A549 (cell line): ENCODE data around the gene CD55. TPM values are rescaled to one million over a fixed set of nuclear protein-coding genes. Genes with fewer than 3 reads are reported as not detected.

Experiments
- ATAC-seq, 2 experiments: fragments of 200-7000 bp in 1 of 2; fragments of >200 bp in 1 of 2; cut with Nextera tagmentation in 1 of 2; cut with Tn5 transposase in 1 of 2; 3 replicates each; pipeline versions ENCODE4 v1.8.0 to v1.9.1; 2018 to 2020; ENCODE audit warnings: mild to moderate bottlenecking in 1 of 2, moderate library complexity in 1 of 2
- CTCF ChIA-PET: fragments of 300-600 bp; sonication (Branson Sonifier 250); formaldehyde crosslinking; extraction: SDS; loops from one replicate; lab custom pipeline; 2021; ENCODE audit warnings: antibody characterized with exemption, inconsistent platforms; lab: Yijun Ruan, JAX
- POLR2A ChIA-PET: fragments of 350-600 bp; formaldehyde crosslinking; extraction: SDS; loops from one replicate; lab custom pipeline; 2021; ENCODE audit warnings: antibody characterized with exemption, inconsistent platforms; lab: Yijun Ruan, JAX
- DNase-seq, 2 experiments: peaks; one replicate each; pipeline versions ENCODE4 v3.0.0 to v3.0.0-alpha.2; 2011 to 2016; ENCODE audit warnings: low read depth in 1 of 2, low spot score in 1 of 2
- FAIRE-seq: peaks from 2 replicates; lab custom pipeline; 2011; peaks lifted over from hg19 to GRCh38; lab: Jason Lieb, UNC
- H3K27ac ChIP-seq, 2 experiments: fragments of >200 bp; sonication (Bioruptor Twin); formaldehyde crosslinking; 3 replicates each; pipeline ENCODE4 v1.5.1; 2016 to 2017
- H3K4me1 ChIP-seq: fragments of >200 bp; sonication (Bioruptor Twin); formaldehyde crosslinking; 3 replicates; pipeline ENCODE4 v1.6.1; 2016
- H3K4me2 ChIP-seq: fragments of >200 bp; sonication (Bioruptor Twin); formaldehyde crosslinking; 3 replicates; pipeline ENCODE4 v1.6.1; 2016
- H3K4me3 ChIP-seq: fragments of >200 bp; sonication (Bioruptor Twin); formaldehyde crosslinking; 3 replicates; pipeline ENCODE4 v1.5.1; 2016
- H3K9me3 ChIP-seq: fragments of >200 bp; sonication (Bioruptor Twin); formaldehyde crosslinking; 3 replicates; pipeline ENCODE4 v1.6.1; 2016
- ATOH8 ChIP-seq: fragments of 250-450 bp; sonication (Bioruptor Pico); IDR thresholded peaks from 2 replicates; pipeline ENCODE4 v1.5.0; 2020; ENCODE audit warnings: low read depth, mild to moderate bottlenecking, moderate library complexity
- BCL3 ChIP-seq: fragments of >200 bp; sonication (Bioruptor Twin); formaldehyde crosslinking; IDR thresholded peaks from 3 replicates; pipeline ENCODE4 v1.6.1; 2016
- CBX2 ChIP-seq: fragments of 200-600 bp; sonication (generic); IDR thresholded peaks from 2 replicates; pipeline ENCODE4 v1.6.1; 2016; ENCODE audit warnings: low read depth, mild to moderate bottlenecking, borderline replicate concordance
- ELK1 ChIP-seq: fragments of 150-350 bp; IDR thresholded peaks from 2 replicates; pipeline ENCODE4 v1.6.1; 2014; ENCODE audit warnings: low read depth, mild to moderate bottlenecking, low read length
- EP300 ChIP-seq, 2 experiments: fragments of >200 bp; sonication (Bioruptor Twin); formaldehyde crosslinking; IDR thresholded peaks; 2 replicates in 1 of 2; 3 replicates in 1 of 2; pipeline ENCODE4 v1.6.1; 2016 to 2017
- HES2 ChIP-seq: fragments of >200 bp; sonication (Bioruptor Twin); formaldehyde crosslinking; IDR thresholded peaks from 2 replicates; pipeline ENCODE4 v1.6.1; 2016
- HEYL ChIP-seq: fragments of 250-450 bp; sonication (Bioruptor Pico); IDR thresholded peaks from 2 replicates; pipeline ENCODE4 v1.8.0; 2021; ENCODE audit warnings: mild to moderate bottlenecking, moderate library complexity
- HOXA7 ChIP-seq: fragments of 250-450 bp; sonication (Bioruptor Pico); IDR thresholded peaks from 2 replicates; pipeline ENCODE4 v1.5.0; 2020; ENCODE audit warnings: mild to moderate bottlenecking, moderate library complexity
- HOXB13 ChIP-seq: fragments of 250-450 bp; sonication (Bioruptor Pico); IDR thresholded peaks from 2 replicates; pipeline ENCODE4 v1.5.0; 2020; ENCODE audit warnings: low read depth, mild to moderate bottlenecking, moderate library complexity
- KDM1A ChIP-seq: fragments of 200-600 bp; sonication (generic); IDR thresholded peaks from 2 replicates; pipeline ENCODE4 v1.6.1; 2016; ENCODE audit warnings: low read depth, mild to moderate bottlenecking
- NFE2L2 ChIP-seq: fragments of 150-350 bp; conservative IDR thresholded peaks from 2 replicates; pipeline ENCODE4 v1.6.1; 2014; ENCODE audit warnings: low read length
- POLR2A ChIP-seq: IDR thresholded peaks from 2 replicates; pipeline ENCODE4 v1.6.1; 2012; ENCODE audit warnings: mild to moderate bottlenecking, low read length
- RARB ChIP-seq: fragments of 250-450 bp; sonication (Bioruptor Pico); IDR thresholded peaks from 2 replicates; pipeline ENCODE4 v1.8.0; 2021; ENCODE audit warnings: mild to moderate bottlenecking, moderate library complexity
- RCOR1 ChIP-seq: fragments of 150-350 bp; IDR thresholded peaks from 2 replicates; pipeline ENCODE4 v1.6.1; 2014; ENCODE audit warnings: antibody characterized with exemption, low read length, low read depth
- RFX5 ChIP-seq: fragments of 450-650 bp; IDR thresholded peaks from 2 replicates; pipeline ENCODE4 v1.7.1; 2014; ENCODE audit warnings: antibody characterized with exemption, mild to moderate bottlenecking, moderate library complexity
- SREBF2 ChIP-seq: fragments of 450-650 bp; IDR thresholded peaks from 2 replicates; pipeline ENCODE4 v1.6.1; 2014; ENCODE audit warnings: mild to moderate bottlenecking, moderate library complexity
- TP53 ChIP-seq: fragments of 250-450 bp; sonication (Bioruptor Pico); IDR thresholded peaks from 2 replicates; pipeline ENCODE4 v1.5.0; 2021; ENCODE audit warnings: mild to moderate bottlenecking, moderate library complexity
- USF2 ChIP-seq: fragments of 450-650 bp; IDR thresholded peaks from 2 replicates; pipeline ENCODE4 v1.6.1; 2014; ENCODE audit warnings: antibody characterized with exemption
- ZC3H11A ChIP-seq: fragments of 450-650 bp; IDR thresholded peaks from 2 replicates; pipeline ENCODE4 v1.6.1; 2014; ENCODE audit warnings: antibody characterized with exemption, mild to moderate bottlenecking
- ZFP36 ChIP-seq: fragments of 450-650 bp; IDR thresholded peaks from 2 replicates; pipeline ENCODE4 v1.6.1; 2014; ENCODE audit warnings: borderline replicate concordance; ENCODE audit not compliant: partially characterized antibody
- ZSCAN20 ChIP-seq: fragments of 250-450 bp; sonication (Bioruptor Pico); IDR thresholded peaks from 2 replicates; pipeline ENCODE4 v1.8.0; 2022; ENCODE audit warnings: mild to moderate bottlenecking, moderate library complexity
- whole genome bisulfite sequencing: methylation state at CpG from one replicate; pipeline ENCODE4 v1.1.6; 2017; ENCODE audit errors: missing lambda C conversion rate; 5-methylcytosine and 5-hydroxymethylcytosine counted together
- polyA plus RNA-seq, 4 experiments: library from polyadenylated mRNA; depleted of rRNA in 3 of 4; stranded (reverse); fragments of >200 nt; fragmentation: RNase III in 1 of 4; extraction: RNeasy Plus Mini Kit Qiagen cat#74134 plus additional on column Dnase treatment in 1 of 4; gene quantifications; 2 replicates in 3 of 4; 3 replicates in 1 of 4; pipeline ENCODE4 v1.2.3, GENCODE V29; 2011 to 2017

Gene CD55
- polyA plus RNA-seq, 2 of the 4 experiments (the other 2 are of a cell fraction): 37.0 to 173 TPM

GRCh38 chr1:207344221-207344620 lies 22.7 kb downstream of the CD55 start:
- no peak for TF ChIP-seq SREBF2
- no peak for TF ChIP-seq ELK1
- no peak for TF ChIP-seq BCL3
- TF ChIP-seq HOXA7: no peak
- no peak for TF ChIP-seq RFX5
- no peak for TF ChIP-seq ZFP36
- TF ChIP-seq CBX2: no peak
- no peak for TF ChIP-seq HOXB13
- no peak for TF ChIP-seq RARB (CRISPR knock-in tag)
- TF ChIP-seq HEYL (CRISPR knock-in tag): no peak
- TF ChIP-seq USF2: no peak
- TF ChIP-seq NFE2L2: no peak
- Histone ChIP-seq H3K4me1 (no peaks in the 10 kb centered on the region), H3K4me3 (no peak overlapping the region), H3K9me3 (no peaks in the 10 kb centered on the region), H3K27ac (no peak overlapping the region), H3K4me2 (no peak overlapping the region)
- no peak for FAIRE-seq
- WGBS: 94% methylated on average over 2 of the region's 2 CpGs
- ChIA-PET CTCF (no interaction called here), POLR2A (no interaction called here)
- no peak for DNase-seq
- ATAC-seq: no peak

GRCh38 chr1:207345644-207346477 lies 24.4 kb downstream of the CD55 start:
- Histone ChIP-seq H3K9me3 (no peaks in the 10 kb centered on the region), H3K27ac (no peak overlapping the region), H3K4me2 (no peak overlapping the region), H3K4me3 (no peak overlapping the region), H3K4me1 (no peaks in the 10 kb centered on the region)
- FAIRE-seq (no peak), DNase-seq (no peak), ATAC-seq (peak; percentile 21 to 52; a peak in 3 of 6 replicates)
- WGBS: 75% methylated on average over 7 of the region's 7 CpGs
- CTCF ChIA-PET: no interaction called here
- POLR2A ChIA-PET: no interaction called here
- TF ChIP-seq EP300 (IDR thresholded peaks at IDR 0.05): no peak
- TF ChIP-seq ZSCAN20: no peak
- no peak for TF ChIP-seq KDM1A
- no peak for TF ChIP-seq POLR2A
- no peak for TF ChIP-seq HES2
- no peak for TF ChIP-seq ELK1
- no peak for TF ChIP-seq ATOH8 (CRISPR knock-in tag)
- TF ChIP-seq TP53 (CRISPR knock-in tag): no peak
- no peak for TF ChIP-seq ZC3H11A
- no peak for TF ChIP-seq RCOR1
